OCI-LY3 (cell line): ENCODE data around the gene TMEM212.

Experiments used
- CTCF ChIP-seq: fragments of 200-600, 300-600 bp; sonication (generic); IDR thresholded peaks from 2 replicates; pipeline ENCODE4 v1.5.1; 2014; ENCODE audit warnings: antibody characterized with exemption, low read length, low read depth
- EZH2phosphoT487 ChIP-seq: fragments of 200-600 bp; shearing (Covaris generic); IDR thresholded peaks from 2 replicates; pipeline ENCODE4 v1.6.1; 2018; ENCODE audit warnings: antibody characterized with exemption, mixed run types, low read depth

- no peak for TF ChIP-seq EZH2phosphoT487
- no peak for TF ChIP-seq CTCF
These were observed 47.2 kb downstream of the TMEM212 start for GRCh38 chr3:171890398-171890797.
